ENCODE data around the gene LRRC8D.
"Not testable (repeated sequence)": the region's sequence is repeated elsewhere in the genome, so short reads cannot be mapped to it uniquely, and the experiment has no call there.

LRRC8D gene

DNA sequence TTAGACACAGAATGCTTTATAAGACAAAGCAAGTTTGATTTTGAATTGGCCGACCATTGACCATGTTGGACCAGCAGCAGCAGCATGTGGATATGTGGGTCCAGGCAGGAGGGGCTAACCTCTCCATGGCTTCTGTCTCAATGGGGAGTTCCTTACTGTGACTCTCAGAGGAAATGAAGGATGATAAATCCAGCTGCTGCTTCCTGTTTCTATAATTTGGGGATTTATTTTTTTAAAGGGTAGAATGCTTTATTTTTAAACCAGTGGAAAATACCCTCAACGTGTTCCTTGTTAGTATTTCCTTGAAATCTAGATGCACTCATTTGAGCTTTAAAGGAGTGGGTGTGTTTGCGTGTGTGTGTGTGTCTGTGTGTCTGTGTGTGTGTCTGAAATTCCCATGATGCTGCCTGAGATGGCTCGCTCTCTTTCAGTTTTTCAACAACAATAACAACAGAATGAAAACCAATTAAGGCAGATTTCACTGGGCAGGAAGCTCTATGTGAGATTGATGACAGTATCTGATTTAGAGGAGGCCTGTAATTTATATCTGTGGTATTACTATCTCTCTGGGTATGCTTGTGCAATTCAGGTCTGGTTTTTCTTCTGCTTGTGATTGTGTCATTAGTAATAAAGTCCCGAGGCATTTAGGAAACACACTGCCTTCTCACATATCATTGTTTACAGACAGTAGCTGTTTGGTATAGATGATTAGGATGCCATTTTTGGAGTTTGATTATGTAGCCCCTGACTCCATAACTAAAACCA, 88.0 kb downstream of the LRRC8D start:
- in situ Hi-C loops (cut with MboI; ENCODE audit: low sequenced_read_pairs), result no loop called here

DNA sequence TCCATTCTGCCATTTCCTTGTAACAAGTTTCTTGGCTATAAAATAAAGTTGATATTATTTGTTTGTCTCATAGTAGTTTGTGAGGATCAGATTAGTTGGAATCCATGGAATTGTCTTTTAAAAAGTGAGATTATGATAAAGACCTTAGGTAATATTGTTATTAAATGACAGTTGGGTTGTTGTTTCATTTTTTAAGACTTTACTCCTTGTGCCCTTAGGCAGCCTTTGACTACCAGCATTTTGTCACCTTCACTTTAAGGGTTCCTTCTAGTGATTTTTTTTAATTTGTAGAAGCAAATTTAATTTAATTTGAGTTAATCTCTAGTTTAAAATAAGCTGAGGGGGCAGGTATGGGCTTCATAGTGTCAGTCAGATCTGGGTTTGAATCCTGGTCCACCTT, 89.4 kb downstream of the LRRC8D start:
- in situ Hi-C loops (cut with MboI; ENCODE audit: low sequenced_read_pairs), result no loop called here

DNA sequence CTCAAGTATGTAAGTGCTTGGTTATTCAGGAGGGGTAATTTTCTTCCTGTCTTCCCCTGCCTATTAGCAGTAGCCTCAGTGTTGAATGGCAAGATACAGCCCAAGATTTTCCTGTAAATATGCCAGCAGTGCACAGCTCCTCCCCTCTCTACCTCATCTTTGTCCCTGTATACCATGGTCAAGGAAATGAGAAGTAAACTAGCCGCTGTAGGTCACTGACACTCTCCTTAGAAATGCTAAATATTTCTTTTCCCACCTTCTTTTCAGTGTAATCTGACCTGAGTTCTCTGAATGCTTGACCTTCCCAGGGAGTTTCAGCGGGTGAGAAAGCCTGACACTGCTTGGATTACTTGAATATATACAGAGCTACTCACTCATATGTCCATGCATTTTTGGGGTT, 89.9 kb downstream of the LRRC8D start:
- in situ Hi-C loops (cut with MboI; ENCODE audit: low sequenced_read_pairs), result no loop called here

DNA sequence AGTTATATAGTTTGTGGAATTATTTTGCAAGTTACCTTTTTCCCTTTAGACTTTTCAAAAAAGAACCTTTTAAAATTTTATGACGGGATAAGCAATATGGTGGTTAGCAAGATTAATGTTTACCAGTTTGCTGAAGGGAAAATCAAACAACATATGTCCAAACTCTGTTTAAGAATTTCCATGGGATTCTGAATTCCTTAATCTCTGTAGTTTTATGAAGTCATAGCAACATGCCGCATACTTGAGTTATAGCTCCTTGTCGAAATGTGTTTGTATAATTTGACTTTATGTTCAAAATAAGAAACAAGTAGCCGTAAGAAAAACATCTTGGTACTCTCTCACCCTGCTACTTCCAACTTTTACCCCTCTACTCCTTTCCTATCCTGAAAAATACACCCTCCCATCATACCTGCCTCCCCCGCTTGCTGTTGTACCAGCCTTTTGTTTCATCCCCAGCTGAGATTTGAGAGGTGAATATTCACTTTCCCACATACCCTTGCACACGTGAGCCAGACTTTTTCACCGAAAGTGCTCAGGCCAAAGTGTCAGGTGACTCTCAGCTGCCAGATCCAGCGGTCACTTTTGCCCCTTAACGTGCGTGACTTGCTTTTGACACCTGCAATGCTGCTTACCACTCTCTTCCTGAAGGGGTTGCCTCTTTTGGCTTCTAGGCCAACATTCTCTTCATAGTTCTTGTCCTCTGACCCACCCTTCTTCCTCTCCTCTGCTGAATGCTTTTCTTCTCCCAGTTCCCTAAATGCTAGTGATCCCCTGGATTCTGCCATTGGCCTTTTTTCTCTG, 90.6 kb downstream of the LRRC8D start:
- in situ Hi-C loops (cut with MboI; ENCODE audit: low sequenced_read_pairs), result no loop called here

DNA sequence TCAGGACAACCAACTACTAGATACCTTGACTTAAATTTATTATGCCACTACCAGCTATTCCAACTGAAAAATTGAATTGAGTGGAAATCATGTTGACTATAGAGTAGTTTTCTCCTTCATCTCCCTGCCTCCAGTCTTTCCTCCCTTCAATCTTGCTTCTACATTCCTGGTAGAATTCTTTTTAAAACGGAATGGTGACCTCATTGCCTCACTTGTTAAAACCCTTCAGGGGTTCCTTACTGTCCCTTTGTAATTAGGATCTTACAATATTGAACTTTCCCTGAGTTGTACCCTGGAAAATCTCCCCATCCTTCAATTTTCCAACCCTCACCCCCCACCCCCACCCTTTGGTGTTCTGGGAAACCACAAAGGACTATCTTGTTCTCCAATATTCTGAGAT, 91.2 kb downstream of the LRRC8D start:
- in situ Hi-C loops (cut with MboI; ENCODE audit: low sequenced_read_pairs), result no loop called here

DNA sequence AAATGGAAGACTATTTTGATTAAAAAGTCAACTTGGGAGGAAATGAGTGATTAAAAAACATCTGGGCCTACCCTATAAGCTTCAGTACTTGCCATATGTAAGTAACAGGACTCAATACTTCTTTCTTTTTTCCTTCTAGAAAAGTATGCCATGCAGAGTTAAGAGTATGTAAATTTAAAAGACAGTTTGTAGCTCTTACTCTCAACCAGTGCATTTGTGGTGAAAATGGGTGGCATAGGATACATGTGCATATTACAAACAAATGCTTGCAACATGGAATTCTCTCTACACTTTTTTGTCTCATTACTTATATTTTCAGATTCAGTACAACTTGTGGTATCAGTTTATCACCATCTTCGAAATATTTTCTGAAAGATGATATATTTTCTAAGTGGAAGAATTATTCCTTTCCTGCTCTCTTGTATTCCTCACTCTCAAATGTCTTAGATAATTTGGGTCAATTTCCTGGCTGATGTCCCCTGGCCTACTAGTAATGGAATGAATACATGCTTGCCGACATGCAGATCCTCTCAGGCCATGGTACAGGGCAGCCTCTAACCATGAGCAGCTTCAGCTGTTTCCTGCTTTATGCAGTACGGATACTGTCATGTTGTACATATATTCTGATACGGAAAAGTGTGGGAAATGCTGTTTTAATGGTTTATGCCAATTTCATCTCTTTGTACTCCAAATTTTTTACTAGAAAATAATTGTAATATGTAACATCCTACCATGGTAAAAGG, 92.7 kb downstream of the LRRC8D start:
- in situ Hi-C loops (cut with MboI; ENCODE audit: low sequenced_read_pairs), result no loop called here

DNA sequence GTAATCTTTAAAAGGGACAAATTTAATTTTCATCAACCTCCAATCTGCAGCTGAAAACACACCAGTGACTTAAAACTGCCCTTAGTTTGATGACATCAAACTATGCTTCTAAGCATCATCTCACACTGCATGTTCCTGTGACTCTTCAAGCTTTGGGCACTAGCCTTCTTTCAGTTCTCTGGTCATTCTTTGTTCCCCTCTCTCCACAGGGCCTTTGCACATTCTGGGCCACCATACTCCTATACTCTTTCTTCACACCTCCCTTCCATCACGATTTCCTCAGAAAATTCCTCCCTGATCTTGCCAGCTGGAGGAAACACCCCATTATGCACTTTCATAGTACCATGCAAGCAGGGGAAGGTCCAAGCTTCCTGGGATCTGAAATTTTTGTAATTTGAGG, 96.5 kb downstream of the LRRC8D start:
- in situ Hi-C loops (cut with MboI; ENCODE audit: low sequenced_read_pairs), result no loop called here

DNA sequence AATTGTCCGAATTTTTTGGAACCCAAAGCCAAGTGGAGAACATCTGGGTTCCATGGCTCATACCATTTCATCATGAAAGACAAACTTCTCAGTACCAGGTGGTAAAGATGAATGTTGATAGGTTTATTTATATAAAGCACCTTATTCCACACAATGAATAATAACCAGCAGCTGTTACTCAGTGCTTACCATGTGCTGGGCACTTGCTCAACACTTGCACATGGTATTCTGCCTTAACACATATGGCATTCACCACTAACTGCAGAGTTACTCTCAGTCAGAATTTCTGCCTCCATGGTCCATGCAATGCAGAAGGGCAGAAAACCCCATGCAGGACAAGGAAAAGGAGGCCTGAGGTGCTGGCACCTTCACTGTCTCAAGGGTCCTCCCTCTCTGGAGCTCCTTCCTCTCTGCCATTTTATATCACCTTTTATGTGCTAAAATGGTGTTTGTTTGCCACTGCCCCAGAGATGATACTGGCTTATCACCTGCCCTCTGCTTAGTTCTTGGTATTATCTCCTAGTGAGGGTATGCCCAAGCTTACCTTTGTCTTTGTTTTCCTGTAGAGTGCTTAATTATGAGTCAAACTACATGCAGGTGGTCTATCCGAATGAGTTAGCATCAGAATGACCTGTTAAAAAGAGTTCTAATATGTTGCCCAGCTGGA, 97.4 kb downstream of the LRRC8D start:
- in situ Hi-C loops (cut with MboI; ENCODE audit: low sequenced_read_pairs), result no loop called here

DNA sequence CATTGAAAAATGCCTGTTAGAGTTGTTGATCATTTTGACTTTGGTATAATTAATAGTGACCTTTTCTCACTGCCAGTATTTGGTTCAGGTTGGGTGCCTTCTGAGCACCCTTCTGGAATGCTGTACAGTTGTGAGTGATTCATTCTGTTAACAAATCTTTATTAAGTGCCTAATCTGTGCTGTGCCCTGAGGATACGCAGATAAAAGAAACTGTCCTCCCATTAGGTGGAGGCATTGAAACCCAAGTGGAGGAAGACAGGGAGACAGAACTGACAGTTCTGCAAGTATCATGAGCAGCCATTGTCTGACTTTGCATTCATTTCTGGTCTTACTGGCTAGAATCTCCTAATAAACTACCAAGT, 97.9 kb downstream of the LRRC8D start:
- in situ Hi-C loops (cut with MboI; ENCODE audit: low sequenced_read_pairs), result no loop called here

DNA sequence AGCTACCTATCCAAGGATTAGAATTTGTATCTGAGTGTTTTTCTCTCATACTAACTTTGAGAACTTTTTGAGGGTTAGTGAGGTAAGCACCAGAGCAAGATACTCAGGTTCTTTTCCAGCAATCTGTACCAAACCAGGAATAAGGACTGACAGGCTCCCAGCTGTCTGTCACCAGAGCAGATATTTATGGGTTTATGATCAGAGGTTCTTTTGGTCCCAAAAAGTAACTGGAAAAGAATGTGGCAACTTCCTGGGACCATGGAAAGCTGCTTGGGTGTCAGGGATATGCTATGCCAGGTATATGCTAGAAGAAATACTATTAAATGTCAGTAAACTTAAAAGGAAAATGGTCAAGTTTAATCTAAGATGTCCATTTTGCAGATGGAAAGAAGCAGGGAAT, 98.3 kb downstream of the LRRC8D start:
- in situ Hi-C loops (cut with MboI; ENCODE audit: low sequenced_read_pairs), result no loop called here

DNA sequence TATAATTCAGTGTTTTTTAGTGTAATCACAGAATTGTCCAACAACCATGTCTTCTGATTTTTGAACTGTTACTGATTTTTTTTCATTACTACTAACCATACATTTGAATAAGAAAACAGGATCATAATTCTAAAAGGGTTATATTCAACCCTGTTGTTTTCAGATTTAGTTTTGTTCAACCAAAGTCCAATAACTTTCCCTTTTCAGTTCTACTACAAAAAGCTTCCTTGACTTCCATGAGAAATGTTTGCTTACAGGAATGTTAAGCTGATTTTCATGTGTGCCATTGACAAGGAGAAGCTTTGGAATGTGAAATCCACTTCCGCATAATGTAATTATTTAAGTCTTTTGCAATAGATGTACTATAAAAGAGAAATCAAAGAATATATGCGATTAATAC, 102.1 kb downstream of the LRRC8D start:
- in situ Hi-C loops (cut with MboI; ENCODE audit: low sequenced_read_pairs), result no loop called here

DNA sequence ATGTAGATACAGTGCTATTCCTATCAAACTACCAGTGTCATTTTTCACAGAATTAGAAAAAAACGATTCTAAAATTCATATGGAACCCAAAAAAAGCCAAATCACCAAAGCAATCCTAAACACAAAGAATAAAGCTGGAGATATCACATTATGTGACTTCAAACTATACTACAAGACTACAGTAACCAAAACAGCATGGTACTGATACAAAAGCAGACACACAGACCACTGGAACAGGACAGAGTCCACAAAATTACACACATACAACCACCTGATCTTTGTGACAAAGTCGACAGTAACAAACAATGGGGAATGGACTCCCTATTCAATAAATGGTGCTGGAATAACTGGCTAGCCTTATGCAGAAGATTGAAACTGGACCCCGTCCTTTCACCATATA, 102.7 kb downstream of the LRRC8D start:
- in situ Hi-C loops (cut with MboI; ENCODE audit: low sequenced_read_pairs), result no loop called here

DNA sequence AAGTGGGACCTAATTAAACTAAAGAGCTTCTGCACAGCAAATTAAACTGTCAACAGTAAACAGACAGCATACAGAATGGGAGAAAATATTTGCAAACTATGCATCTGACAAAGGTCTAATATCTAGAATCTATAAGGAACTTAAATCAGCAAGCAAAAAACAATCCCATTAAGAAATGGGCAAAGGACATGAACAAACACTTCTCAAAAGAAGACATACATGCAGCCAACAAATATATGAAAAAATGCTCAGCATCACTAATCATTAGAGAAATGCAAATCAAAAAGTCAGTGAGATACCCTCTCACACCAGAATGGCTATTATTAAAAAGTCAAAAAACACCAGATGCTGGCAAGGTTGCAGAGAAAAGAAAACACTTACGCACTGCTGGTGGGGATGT, 103.2 kb downstream of the LRRC8D start:
- in situ Hi-C loops (cut with MboI; ENCODE audit: low sequenced_read_pairs), result not testable (repeated sequence)

DNA sequence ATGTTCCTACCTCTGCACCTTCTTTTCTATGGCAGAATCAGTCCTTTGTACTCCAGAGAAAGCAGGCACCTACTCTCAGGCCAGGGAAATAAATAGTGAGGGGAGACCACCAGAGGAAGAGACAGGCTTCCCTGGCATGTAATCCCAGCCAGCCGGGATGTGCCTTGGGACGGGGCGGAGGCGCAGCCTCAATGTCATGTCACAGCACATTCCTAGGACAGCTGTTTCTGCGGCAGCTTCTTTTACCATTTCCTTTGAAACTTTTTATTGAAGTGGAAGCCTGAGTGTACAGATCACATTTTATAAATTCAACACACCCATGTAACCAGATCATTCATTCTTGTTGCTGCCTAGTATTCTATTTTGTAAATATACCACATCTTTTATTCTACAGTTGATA, 106.2 kb downstream of the LRRC8D start:
- in situ Hi-C loops (cut with MboI; ENCODE audit: low sequenced_read_pairs), result no loop called here

DNA sequence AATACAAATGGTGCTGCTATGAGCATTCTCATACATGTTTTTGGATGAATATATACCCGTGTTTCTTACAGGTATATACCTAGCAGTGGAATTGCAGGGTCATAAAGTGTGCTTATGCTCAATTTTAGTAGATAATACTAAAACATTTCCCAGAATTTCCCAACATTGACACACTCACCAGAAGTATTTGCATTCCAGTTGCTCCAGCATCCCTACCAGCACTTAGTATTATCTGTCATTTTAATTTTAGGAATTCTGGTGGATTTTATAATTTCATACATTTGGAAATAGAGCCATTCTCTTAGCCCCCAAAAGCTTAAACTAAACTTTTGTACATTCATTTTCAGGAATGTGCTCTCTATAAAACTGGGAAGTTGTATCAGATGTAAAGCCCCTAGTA, 106.6 kb downstream of the LRRC8D start:
- in situ Hi-C loops (cut with MboI; ENCODE audit: low sequenced_read_pairs), result no loop called here

DNA sequence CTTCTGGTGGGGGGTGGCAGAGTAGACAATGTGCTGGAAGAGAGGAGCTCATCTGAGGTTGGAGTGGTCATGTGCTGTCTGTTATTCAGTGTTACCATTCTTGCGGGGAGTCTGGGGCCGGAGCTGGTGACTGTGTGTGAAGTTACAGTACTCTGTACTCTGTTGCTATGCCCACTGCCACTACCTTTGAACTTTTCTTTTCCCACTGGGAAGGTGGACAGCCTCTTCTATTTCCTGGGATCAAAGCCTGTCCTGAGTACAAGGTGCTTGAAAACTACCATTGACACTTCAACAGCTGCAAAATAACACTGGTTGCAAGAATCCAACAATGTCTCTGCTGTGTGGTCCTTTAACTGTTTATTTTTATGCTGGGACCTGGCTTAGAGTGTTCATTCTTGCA, 107.7 kb downstream of the LRRC8D start:
- in situ Hi-C loops (cut with MboI; ENCODE audit: low sequenced_read_pairs), result no loop called here

DNA sequence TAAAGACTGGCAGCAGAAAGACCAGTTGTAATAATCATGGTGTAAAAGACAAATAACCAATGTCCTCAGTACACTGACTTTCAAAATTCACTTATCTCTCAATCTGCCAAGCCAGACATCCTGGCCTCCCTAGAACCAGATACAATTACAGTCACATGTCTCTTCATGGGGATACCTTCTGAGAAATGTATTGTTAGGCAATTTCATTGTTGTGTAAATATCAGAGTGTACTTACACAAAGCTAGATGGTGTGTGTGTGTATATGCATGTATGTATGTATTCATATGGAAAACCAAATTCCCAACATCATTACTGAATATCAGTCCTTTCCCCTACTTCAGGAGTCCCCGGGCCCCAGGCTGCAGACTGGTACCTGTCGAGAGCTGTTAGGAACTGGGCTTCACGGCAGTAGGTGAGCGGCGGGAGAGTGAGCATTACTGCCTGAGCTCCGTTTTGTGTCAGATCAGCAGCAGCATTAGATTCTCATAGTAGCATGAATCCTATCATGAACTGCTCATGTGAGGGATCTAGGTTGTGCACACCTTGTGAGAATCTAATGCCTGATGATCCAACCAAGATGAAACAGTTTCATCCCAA, 108.7 kb downstream of the LRRC8D start:
- in situ Hi-C loops (cut with MboI; ENCODE audit: low sequenced_read_pairs), result no loop called here

DNA sequence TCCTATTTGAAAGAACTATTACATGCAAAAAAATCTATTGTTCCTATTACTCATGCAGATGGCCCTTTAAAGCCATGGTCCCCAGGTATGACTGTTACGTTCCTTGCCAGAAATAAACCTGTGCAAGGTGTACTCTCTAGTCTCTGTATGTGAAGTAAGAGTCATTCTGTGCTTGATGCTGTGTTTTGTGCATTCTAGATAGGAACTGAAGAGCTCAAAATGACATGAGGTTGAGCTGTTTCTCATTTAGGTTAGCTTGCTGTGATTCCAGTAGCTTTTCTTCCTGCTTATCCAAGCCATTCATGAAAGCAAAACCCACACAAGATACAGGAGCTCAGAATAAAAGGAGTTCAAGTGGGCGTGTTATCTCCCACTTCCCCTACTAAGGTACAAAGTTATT, 109.7 kb downstream of the LRRC8D start:
- in situ Hi-C loops (cut with MboI; ENCODE audit: low sequenced_read_pairs), result no loop called here

DNA sequence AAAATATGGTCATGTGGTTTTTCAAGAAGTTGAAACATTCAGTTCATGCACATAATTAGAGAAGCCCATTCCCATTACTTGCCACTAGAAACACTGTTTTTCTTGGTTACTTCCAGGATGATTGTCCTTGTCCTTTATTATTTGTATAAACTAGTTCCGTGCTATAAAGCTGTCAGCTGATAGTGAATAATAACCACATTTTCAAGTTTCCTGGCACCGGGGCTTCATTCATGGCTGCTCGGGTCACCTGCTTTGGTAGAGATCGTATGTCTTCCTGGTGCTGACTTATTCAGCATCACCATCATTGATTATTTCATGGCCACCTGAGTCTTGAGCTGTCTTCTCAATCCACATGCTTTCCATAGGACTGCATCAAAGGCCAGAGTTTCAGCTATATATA, 111.1 kb downstream of the LRRC8D start:
- in situ Hi-C loops (cut with MboI; ENCODE audit: low sequenced_read_pairs), result no loop called here

DNA sequence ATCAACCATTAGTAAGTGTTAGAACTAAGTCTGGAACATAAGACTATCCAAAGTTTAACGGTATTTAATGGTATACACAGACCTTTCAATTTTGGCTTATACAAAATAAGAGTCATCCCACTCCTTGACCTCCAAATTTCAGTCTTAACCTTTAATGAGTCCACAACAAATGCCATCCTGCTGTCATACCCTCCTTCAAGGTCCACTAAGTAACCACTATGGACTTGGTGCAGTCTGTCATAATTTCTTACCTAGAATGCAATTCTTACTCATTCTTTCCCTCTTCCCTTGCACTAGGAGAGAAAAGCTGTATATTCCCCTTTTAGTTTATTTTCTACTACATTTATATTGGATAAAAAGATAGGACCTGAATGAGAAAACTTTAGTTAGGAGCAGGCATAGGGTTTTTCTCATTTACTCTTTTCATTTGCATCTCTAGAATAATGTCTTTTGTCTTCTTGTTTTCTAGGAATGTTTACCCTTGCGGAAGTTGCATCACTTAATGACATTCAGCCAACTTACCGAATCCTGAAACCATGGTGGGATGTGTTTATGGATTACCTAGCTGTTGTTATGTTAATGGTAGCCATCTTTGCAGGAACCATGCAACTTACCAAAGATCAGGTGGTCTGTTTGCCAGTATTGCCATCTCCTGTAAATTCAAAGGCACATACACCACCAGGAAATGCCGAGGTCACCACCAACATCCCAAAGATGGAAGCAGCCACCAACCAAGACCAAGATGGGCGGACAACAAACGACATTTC, 111.9 kb downstream of the LRRC8D start:
- in situ Hi-C loops (cut with MboI; ENCODE audit: low sequenced_read_pairs), result no loop called here
